BJ (cell line): ENCODE results near the gene LMO2. TPM values are rescaled to one million over a fixed set of nuclear protein-coding genes. Genes with fewer than 3 reads are reported as not detected.

ENCODE experiments used
- CTCF ChIA-PET: fragments of 350-600 bp; formaldehyde crosslinking; extraction: SDS; loops from one replicate; lab custom pipeline; 2021; ENCODE audit warnings: antibody characterized with exemption, inconsistent platforms; lab: Yijun Ruan, JAX
- POLR2A ChIA-PET: fragments of 300-600 bp; sonication (Branson Sonifier 250); formaldehyde crosslinking; extraction: SDS; loops from one replicate; lab custom pipeline; 2021; ENCODE audit warnings: antibody characterized with exemption; lab: Charles Lee
- DNase-seq: peaks from one replicate; pipeline ENCODE4 v3.0.0-alpha.2; 2011; ENCODE audit warnings: low read depth
- H3K27me3 ChIP-seq: 2 replicates; pipeline ENCODE4 v1.6.0; 2011; ENCODE audit warnings: low read length; ENCODE audit not compliant: control insufficient read depth, insufficient read depth
- H3K36me3 ChIP-seq: 2 replicates; pipeline ENCODE4 v1.5.1; 2011; ENCODE audit warnings: low read length; ENCODE audit not compliant: control insufficient read depth, insufficient read depth
- H3K4me3 ChIP-seq: 2 replicates; pipeline ENCODE4 v1.5.1; 2011; ENCODE audit warnings: low read depth, mild to moderate bottlenecking, control low read depth, low read length
- polyA plus RNA-seq: library from polyadenylated mRNA; depleted of rRNA; stranded (reverse); fragments of >200 nt; gene quantifications from 2 replicates; pipeline ENCODE4 v1.2.3, GENCODE V29; 2011
- TF ChIP-seq, protein P1 (sequence below): IDR thresholded peaks from 2 replicates; pipeline ENCODE4 v1.5.1; 2011; ENCODE audit warnings: low read depth, mild to moderate bottlenecking, control low read depth, inconsistent platforms, low read length, moderate library complexity; ENCODE audit not compliant: insufficient read depth

Gene LMO2
- polyA plus RNA-seq, 1 experiment = not detected

DNA sequence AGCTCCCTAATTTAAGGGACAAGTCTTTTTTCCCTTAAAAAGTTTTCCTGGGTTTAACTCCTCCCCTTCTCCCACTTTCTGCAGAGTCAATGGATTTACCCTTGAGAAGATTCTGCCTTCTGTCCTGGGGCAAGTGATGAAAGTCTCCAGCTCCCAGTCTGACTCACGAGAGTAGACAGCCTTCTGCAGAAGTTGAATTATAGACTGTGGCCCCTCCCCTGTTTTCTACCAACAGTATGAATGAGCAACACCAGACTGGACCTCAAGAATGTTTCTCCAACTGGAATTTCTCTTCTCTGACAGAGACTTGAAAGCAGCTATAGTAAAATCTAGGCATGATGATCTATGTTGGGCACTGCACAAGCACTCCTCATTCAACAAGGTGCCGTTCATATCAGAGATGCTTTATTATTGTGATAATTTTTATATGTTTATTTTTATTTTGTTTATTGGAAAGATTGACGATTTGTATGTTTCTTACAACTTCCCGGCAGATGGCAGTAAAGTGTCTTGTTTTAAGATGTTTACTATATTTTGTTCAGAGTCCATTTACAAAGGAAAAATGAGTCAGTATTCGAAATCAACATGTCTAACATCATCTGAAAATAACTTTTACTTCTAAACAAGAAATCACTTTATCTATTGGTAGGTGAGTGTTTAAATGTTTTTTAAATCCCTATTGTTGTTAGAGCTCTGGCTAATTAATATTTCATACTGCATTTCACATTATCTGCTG lies 56.6 kb downstream of the LMO2 start:
- peak; percentile 48 for DNase-seq
- H3K36me3 ChIP-seq = no peaks in the 10 kb centered on the region
- ChIA-PET POLR2A (no interaction called here), CTCF (interaction anchor here (0.6 to 3.1 kb wide), 18 partner anchors 8 to 629 kb away, joined by 3 to 18 read pairs (median 4); no protein-coding TSS in a partner anchor)
- TF ChIP-seq, protein P1, sequence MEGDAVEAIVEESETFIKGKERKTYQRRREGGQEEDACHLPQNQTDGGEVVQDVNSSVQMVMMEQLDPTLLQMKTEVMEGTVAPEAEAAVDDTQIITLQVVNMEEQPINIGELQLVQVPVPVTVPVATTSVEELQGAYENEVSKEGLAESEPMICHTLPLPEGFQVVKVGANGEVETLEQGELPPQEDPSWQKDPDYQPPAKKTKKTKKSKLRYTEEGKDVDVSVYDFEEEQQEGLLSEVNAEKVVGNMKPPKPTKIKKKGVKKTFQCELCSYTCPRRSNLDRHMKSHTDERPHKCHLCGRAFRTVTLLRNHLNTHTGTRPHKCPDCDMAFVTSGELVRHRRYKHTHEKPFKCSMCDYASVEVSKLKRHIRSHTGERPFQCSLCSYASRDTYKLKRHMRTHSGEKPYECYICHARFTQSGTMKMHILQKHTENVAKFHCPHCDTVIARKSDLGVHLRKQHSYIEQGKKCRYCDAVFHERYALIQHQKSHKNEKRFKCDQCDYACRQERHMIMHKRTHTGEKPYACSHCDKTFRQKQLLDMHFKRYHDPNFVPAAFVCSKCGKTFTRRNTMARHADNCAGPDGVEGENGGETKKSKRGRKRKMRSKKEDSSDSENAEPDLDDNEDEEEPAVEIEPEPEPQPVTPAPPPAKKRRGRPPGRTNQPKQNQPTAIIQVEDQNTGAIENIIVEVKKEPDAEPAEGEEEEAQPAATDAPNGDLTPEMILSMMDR = peak; percentile 33; the same call in 1 of the 2 replicates
- peaks cover 11% of the 10 kb centered on the region for H3K27me3 ChIP-seq
- H3K4me3 ChIP-seq = no peak overlapping the region

DNA sequence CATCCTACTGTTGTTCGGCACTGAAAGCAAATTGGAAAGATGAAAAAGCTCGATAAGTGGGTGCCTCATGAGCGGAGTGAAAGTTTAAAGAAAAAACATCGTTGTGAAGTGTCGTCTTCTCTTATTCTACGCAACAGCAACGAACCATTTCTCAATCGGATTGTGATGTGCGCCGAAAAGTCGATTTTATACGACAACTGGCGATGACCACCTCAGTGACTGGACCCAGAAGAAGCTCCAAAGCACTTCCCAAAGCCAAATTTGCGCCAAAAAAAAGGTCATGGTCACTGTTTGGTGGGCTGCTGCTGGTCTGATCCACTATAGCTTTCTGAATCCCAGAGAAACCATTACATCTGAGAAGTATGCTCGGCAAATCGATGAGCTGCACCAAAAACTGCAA lies 59.2 kb downstream of the LMO2 start:
- TF ChIP-seq, protein P1 = no peak
- ChIA-PET POLR2A (interaction anchor here (0.6 kb wide), 1 partner anchor 11 kb away, joined by 4 read pairs; no protein-coding TSS in a partner anchor), CTCF (interaction anchor here (1.0 to 1.3 kb wide), 3 partner anchors 22 to 155 kb away, joined by 3 to 6 read pairs (median 4); no protein-coding TSS in a partner anchor)
- Histone ChIP-seq H3K4me3 (no peak overlapping the region), H3K36me3 (no peaks in the 10 kb centered on the region), H3K27me3 (peaks cover 13% of the 10 kb centered on the region; the same call in 1 of the 2 replicates)
- DNase-seq = no peak

DNA sequence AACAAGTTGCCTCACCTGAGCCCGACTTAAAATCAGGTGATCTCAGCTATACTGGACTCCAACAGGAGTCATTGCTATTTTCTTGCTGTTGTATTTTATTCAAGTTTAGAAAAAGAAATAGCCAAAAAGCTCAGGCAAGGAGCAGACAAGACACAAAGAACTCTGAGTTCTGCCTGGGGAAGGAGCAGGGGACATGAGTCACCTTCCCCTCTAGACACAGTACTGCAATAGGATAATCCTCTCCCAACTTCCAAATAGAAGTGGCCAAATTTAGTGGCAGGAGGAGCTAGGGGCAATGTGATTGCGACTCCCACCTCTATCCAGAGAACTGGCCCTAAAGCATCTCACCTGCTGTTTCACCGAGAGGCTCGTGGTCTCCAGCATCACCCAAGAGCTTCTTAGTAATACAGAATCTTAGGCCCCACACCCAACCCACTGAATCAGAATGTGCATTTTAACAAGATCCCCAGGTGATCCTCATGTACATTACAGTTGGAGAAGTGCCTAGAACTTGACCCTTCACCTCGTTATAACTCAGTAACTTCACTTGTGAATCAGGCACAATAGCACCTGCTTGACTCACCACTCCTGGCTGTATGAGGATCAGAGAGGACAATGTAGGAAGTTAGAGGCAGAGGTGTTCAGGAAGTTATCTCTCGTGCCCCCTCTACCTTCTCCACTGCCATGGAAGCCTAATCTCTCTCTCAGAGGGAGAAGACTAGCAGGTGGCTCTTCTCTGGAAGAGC lies 60.8 kb downstream of the LMO2 start:
- no peak for DNase-seq
- TF ChIP-seq, protein P1 = no peak
- POLR2A ChIA-PET = no interaction called here
- Histone ChIP-seq H3K4me3 (no peak overlapping the region), H3K36me3 (no peaks in the 10 kb centered on the region), H3K27me3 (peaks cover 19% of the 10 kb centered on the region; the same call in 1 of the 2 replicates)
- CTCF ChIA-PET = interaction anchor here (0.5 to 7.7 kb wide), 6 partner anchors 12 to 865 kb away, joined by 3 to 76 read pairs (median 7); no protein-coding TSS in a partner anchor

DNA sequence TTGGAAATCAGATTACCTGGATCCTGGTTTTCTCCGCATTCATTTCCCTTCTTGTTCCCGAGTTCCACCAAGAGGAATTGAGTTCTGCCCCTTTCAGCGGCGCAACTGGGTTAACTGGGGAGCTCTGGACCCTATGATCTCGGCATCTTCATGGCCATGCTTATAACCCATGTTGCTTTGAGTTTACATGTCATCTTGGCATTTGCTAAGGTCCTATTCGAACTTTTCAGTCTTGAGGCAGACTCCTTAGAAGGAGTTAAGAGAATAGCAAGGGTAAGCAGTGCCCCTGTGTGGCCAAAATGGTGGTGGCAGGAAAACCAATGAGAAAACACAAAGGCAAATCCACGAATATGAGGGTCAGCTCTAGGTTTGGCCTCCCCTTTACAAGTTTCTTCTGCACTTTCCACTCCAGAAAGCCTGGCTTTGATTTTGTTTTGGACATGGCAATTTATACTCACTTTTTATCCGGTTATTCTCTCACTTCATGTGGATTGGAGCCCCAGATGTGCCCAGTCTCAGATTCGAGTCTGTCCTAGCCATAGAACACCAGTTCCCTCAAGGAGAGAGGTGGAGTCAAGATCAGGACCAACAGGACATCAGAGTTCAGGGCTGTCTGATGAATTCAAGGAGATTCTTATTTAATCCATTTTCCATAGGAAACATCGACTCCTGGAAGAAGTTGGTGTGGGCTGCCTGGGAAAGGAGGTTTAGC lies 62.3 kb downstream of the LMO2 start:
- ChIA-PET POLR2A (no interaction called here), CTCF (interaction anchor here (0.6 to 7.7 kb wide), 23 partner anchors 9 to 664 kb away, joined by 3 to 76 read pairs (median 4); no protein-coding TSS in a partner anchor)
- DNase-seq = peak; percentile 11
- Histone ChIP-seq H3K4me3 (peak overlapping the region; percentile 31), H3K36me3 (no peaks in the 10 kb centered on the region), H3K27me3 (peaks cover 19% of the 10 kb centered on the region; the same call in 1 of the 2 replicates)
- TF ChIP-seq, protein P1 = peak; percentile 86
